IMR-90 (cell line): ENCODE results near the gene SAMD11. TPM values are rescaled to one million over a fixed set of nuclear protein-coding genes. Genes with fewer than 3 reads are reported as not detected.

Experiments used
- ATAC-seq: fragments of 200-7000 bp; cut with Tn5 transposase; 2 replicates; pipeline ENCODE4 v1.9.1; 2020; ENCODE audit warnings: low read depth, mild to moderate bottlenecking, moderate library complexity
- BruUV-seq: library from RNA; stranded (reverse); fragments of 400-500 nt; replicated peaks from 2 replicates; lab custom pipeline; 2021; lab: Mats Ljungman, UMichigan
- CTCF ChIA-PET: fragments of 300-600 bp; formaldehyde crosslinking; extraction: SDS; loops from one replicate; lab custom pipeline; 2021; ENCODE audit warnings: antibody characterized with exemption; lab: Yijun Ruan, JAX
- POLR2A ChIA-PET: fragments of 300-600 bp; sonication (Branson Sonifier 250); formaldehyde crosslinking; loops from one replicate; lab custom pipeline; 2022; ENCODE audit warnings: antibody characterized with exemption; ENCODE audit not compliant: unreplicated experiment; lab: Charles Lee
- DNase-seq: peaks from one replicate; pipeline ENCODE4 v3.0.0; 2013
- H2AFZ ChIP-seq: replicated peaks from 2 replicates; pipeline ENCODE3; 2013; ENCODE audit warnings: low read length, mild to moderate bottlenecking; ENCODE audit not compliant: poor library complexity
- H2AK5ac ChIP-seq: 2 replicates; pipeline ENCODE4 v1.6.1; 2013; ENCODE audit warnings: low read depth, low read length, inconsistent platforms
- H2AK9ac ChIP-seq: replicated peaks from 2 replicates; pipeline ENCODE3; 2013; ENCODE audit warnings: mild to moderate bottlenecking, low read depth, low read length, moderate library complexity; ENCODE audit not compliant: poor library complexity
- H2BK120ac ChIP-seq: 2 replicates; pipeline ENCODE4 v1.6.1; 2013; ENCODE audit warnings: low read depth, low read length, inconsistent platforms
- H2BK15ac ChIP-seq: 3 replicates; pipeline ENCODE4 v1.6.1; 2013; ENCODE audit warnings: low read depth, low read length, inconsistent platforms
- H2BK20ac ChIP-seq: 2 replicates; pipeline ENCODE4 v1.6.1; 2013; ENCODE audit warnings: low read depth, mild to moderate bottlenecking, inconsistent platforms, low read length, moderate library complexity
- H2BK5ac ChIP-seq: 2 replicates; pipeline ENCODE4 v1.6.1; 2013; ENCODE audit warnings: mild to moderate bottlenecking, low read depth, low read length, inconsistent platforms; ENCODE audit not compliant: poor library complexity, severe bottlenecking
- H3K14ac ChIP-seq: replicated peaks from 2 replicates; pipeline ENCODE4 v1.6.1; 2013; ENCODE audit warnings: low read depth, low read length, inconsistent platforms
- H3K18ac ChIP-seq: 2 replicates; pipeline ENCODE4 v1.6.1; 2013; ENCODE audit warnings: low read depth, low read length, control low read depth
- H3K23ac ChIP-seq: 2 replicates; pipeline ENCODE4 v1.6.1; 2013; ENCODE audit warnings: low read depth, low read length, inconsistent platforms
- H3K27ac ChIP-seq: 2 replicates; pipeline ENCODE4 v1.5.1; 2013; ENCODE audit warnings: mild to moderate bottlenecking, control low read depth, low read length; ENCODE audit not compliant: insufficient read depth
- H3K27me3 ChIP-seq: 2 replicates; pipeline ENCODE4 v1.6.1; 2013; ENCODE audit warnings: low read length; ENCODE audit not compliant: control insufficient read depth, insufficient read depth
- H3K36me3 ChIP-seq: 2 replicates; pipeline ENCODE4 v1.6.1; 2013; ENCODE audit warnings: low read length, mixed read lengths; ENCODE audit not compliant: control insufficient read depth, insufficient read depth
- H3K4ac ChIP-seq: 2 replicates; pipeline ENCODE4 v1.6.1; 2013; ENCODE audit warnings: low read depth, low read length, inconsistent platforms
- H3K4me1 ChIP-seq: 2 replicates; pipeline ENCODE4 v1.6.1; 2013; ENCODE audit warnings: low read length, mixed read lengths; ENCODE audit not compliant: control insufficient read depth, insufficient read depth
- H3K4me2 ChIP-seq: 2 replicates; pipeline ENCODE4 v1.6.1; 2013; ENCODE audit warnings: low read depth, mild to moderate bottlenecking, control low read depth, low read length, moderate library complexity
- H3K4me3 ChIP-seq: 2 replicates; pipeline ENCODE4 v1.5.1; 2013; ENCODE audit warnings: low read depth, mild to moderate bottlenecking, control low read depth, low read length, moderate library complexity; ENCODE audit not compliant: insufficient read depth
- H3K56ac ChIP-seq: 2 replicates; pipeline ENCODE4 v1.6.1; 2013; ENCODE audit warnings: low read length, inconsistent platforms; ENCODE audit not compliant: insufficient read depth; ENCODE audit errors: extremely low read depth
- H3K79me1 ChIP-seq, 2 experiments: 2 replicates each; pipeline ENCODE4 v1.6.1; 2013; ENCODE audit warnings: low read length in 2 of 2, inconsistent platforms in 1 of 2, low read depth in 1 of 2
- H3K9ac ChIP-seq: 2 replicates; pipeline ENCODE4 v1.6.1; 2013; ENCODE audit warnings: low read depth, low read length, control low read depth
- H3K9me1 ChIP-seq: 2 replicates; pipeline ENCODE4 v1.6.1; 2013; ENCODE audit warnings: low read length, inconsistent platforms; ENCODE audit not compliant: insufficient read depth
- H3K9me3 ChIP-seq: 2 replicates; pipeline ENCODE4 v1.6.1; 2013; ENCODE audit warnings: low read length; ENCODE audit not compliant: control insufficient read depth, insufficient read depth
- H4K20me1 ChIP-seq: 2 replicates; pipeline ENCODE4 v1.6.1; 2013; ENCODE audit warnings: low read length, inconsistent platforms; ENCODE audit not compliant: insufficient read depth
- H4K5ac ChIP-seq: 2 replicates; pipeline ENCODE4 v1.6.1; 2013; ENCODE audit warnings: mild to moderate bottlenecking, low read depth, low read length, control low read depth
- H4K8ac ChIP-seq, 2 experiments: 2 replicates each; pipeline ENCODE4 v1.6.1; 2013; ENCODE audit warnings: low read depth in 2 of 2, low read length in 2 of 2, control low read depth in 1 of 2, inconsistent platforms in 1 of 2
- H4K91ac ChIP-seq: 2 replicates; pipeline ENCODE4 v1.6.1; 2013; ENCODE audit warnings: low read depth, low read length, inconsistent platforms; ENCODE audit not compliant: insufficient read depth
- BHLHE40 ChIP-seq: fragments of 150-350 bp; IDR thresholded peaks from 2 replicates; pipeline ENCODE4 v1.6.1; 2016; ENCODE audit warnings: mild to moderate bottlenecking, low read depth, low read length
- CEBPB ChIP-seq: IDR thresholded peaks from 2 replicates; pipeline ENCODE4 v1.6.1; 2012; ENCODE audit warnings: low read depth, low read length, improper control_type of control experiment
- CHD1 ChIP-seq: IDR thresholded peaks from 2 replicates; pipeline ENCODE4 v1.6.1; 2012; ENCODE audit warnings: low read depth, low read length, improper control_type of control experiment
- CTCF ChIP-seq: conservative IDR thresholded peaks from 2 replicates; pipeline ENCODE4 v1.5.1; 2012; ENCODE audit warnings: mild to moderate bottlenecking, low read depth, low read length, improper control_type of control experiment
- ELK1 ChIP-seq: fragments of 150-350 bp; IDR thresholded peaks from 2 replicates; pipeline ENCODE4 v1.6.1; 2016; ENCODE audit warnings: low read depth, mild to moderate bottlenecking, low read length, moderate library complexity, borderline replicate concordance
- FOS ChIP-seq: fragments of 150-350 bp; IDR thresholded peaks from 2 replicates; pipeline ENCODE4 v1.6.1; 2016; ENCODE audit warnings: low read depth, low read length
- MAFK ChIP-seq: IDR thresholded peaks from 2 replicates; pipeline ENCODE4 v1.6.1; 2012; ENCODE audit warnings: low read depth, low read length, improper control_type of control experiment
- MAZ ChIP-seq: IDR thresholded peaks from 2 replicates; pipeline ENCODE4 v1.6.1; 2012; ENCODE audit warnings: low read depth, mild to moderate bottlenecking, low read length, improper control_type of control experiment, moderate library complexity, borderline replicate concordance
- MXI1 ChIP-seq: IDR thresholded peaks from 2 replicates; pipeline ENCODE4 v1.6.1; 2012; ENCODE audit warnings: low read depth, mild to moderate bottlenecking, low read length, moderate library complexity, borderline replicate concordance
- NFE2L2 ChIP-seq: fragments of 150-350 bp; IDR thresholded peaks from 2 replicates; pipeline ENCODE4 v1.6.1; 2016; ENCODE audit warnings: low read depth, mild to moderate bottlenecking, low read length
- POLR2A ChIP-seq: IDR thresholded peaks from 2 replicates; pipeline ENCODE4 v1.6.1; 2012; ENCODE audit warnings: mild to moderate bottlenecking, low read depth, low read length
- RAD21 ChIP-seq: IDR thresholded peaks from 2 replicates; pipeline ENCODE4 v1.6.1; 2012; ENCODE audit warnings: low read length, improper control_type of control experiment
- RCOR1 ChIP-seq: IDR thresholded peaks from 2 replicates; pipeline ENCODE4 v1.6.1; 2012; ENCODE audit warnings: mild to moderate bottlenecking, low read length, improper control_type of control experiment; ENCODE audit not compliant: insufficient replicate concordance
- RFX5 ChIP-seq: IDR thresholded peaks from 2 replicates; pipeline ENCODE4 v1.8.0; 2012; ENCODE audit warnings: low read depth, mild to moderate bottlenecking, low read length, moderate library complexity
- SMC3 ChIP-seq: fragments of 150-350 bp; IDR thresholded peaks from 2 replicates; pipeline ENCODE4 v1.6.1; 2016; ENCODE audit warnings: low read depth, mild to moderate bottlenecking, antibody characterized with exemption, low read length, moderate library complexity
- USF2 ChIP-seq: fragments of 150-350 bp; IDR thresholded peaks from 2 replicates; pipeline ENCODE4 v1.6.1; 2017; ENCODE audit warnings: mild to moderate bottlenecking, antibody characterized with exemption, low read length, low read depth
- dilution Hi-C: fragments of 300-500 bp; cut with HindIII; formaldehyde crosslinking; loops from one replicate; pipeline ENCODE4 v1.14.3; 2018; ENCODE audit warnings: low sequenced_read_pairs; ENCODE audit not compliant: unreplicated experiment
- in situ Hi-C: fragments of 300-500 bp; cut with MboI; formaldehyde crosslinking; loops from 3 replicates; pipeline ENCODE4 v1.14.3; 2019; ENCODE audit warnings: low sequenced_read_pairs, inconsistent platforms, mixed read lengths
- intact Hi-C: fragments of 100-400 bp; cut with micrococcal nuclease; formaldehyde crosslinking; loops from 2 replicates; pipeline ENCODE4 v1.10.0; 2022
- polyA plus RNA-seq, 3 experiments: library from polyadenylated mRNA; depleted of rRNA; stranded (reverse); fragments of >200 nt; gene quantifications; 2 replicates each; pipeline ENCODE4 v1.2.3, GENCODE V29; 2012; ENCODE audit warnings: low replicate concordance in 1 of 3
- total RNA-seq: library from RNA; depleted of rRNA; stranded (reverse); fragments of >200 nt; gene quantifications from 2 replicates; pipeline ENCODE4 v1.2.3, GENCODE V29; 2012

Gene SAMD11
- total and polyA plus RNA-seq, 2 of the 4 experiments (the other 2 are of a cell fraction), result 5.9 to 22.9 TPM

GRCh38 chr1:888297-888696, 35.4 kb upstream of the SAMD11 start:
- Histone ChIP-seq H3K4ac (no peak overlapping the region), H3K18ac (no peak overlapping the region), H2AK9ac (no peak overlapping the region), H3K9me1 (peaks cover 5% of the 10 kb centered on the region), H2AFZ (no peak overlapping the region), H3K23ac (no peak overlapping the region), H2BK120ac (no peak overlapping the region), H2BK5ac (no peak overlapping the region), H2BK15ac (no peak overlapping the region), H3K56ac (no peak overlapping the region), H3K79me1 (no peaks in the 10 kb centered on the region), H3K4me2 (no peak overlapping the region), H3K14ac (no peak overlapping the region), H3K9ac (no peak overlapping the region), H3K4me1 (peaks cover 4% of the 10 kb centered on the region), H3K9me3 (no peaks in the 10 kb centered on the region), H3K36me3 (no peaks in the 10 kb centered on the region), H3K27ac (no peak overlapping the region), H2AK5ac (no peak overlapping the region), H4K8ac (no peak overlapping the region), H2BK20ac (no peak overlapping the region), H3K4me3 (no peak overlapping the region), H4K91ac (no peak overlapping the region), H4K5ac (no peak overlapping the region), H4K20me1 (no peaks in the 10 kb centered on the region), H3K27me3 (peaks cover 23% of the 10 kb centered on the region)
- BruUV-seq, result no TSS peak
- ChIA-PET CTCF (no interaction called here), POLR2A (no interaction called here)
- in situ Hi-C loops, result no loop called here
- no peak for DNase-seq
- no peak for TF ChIP-seq RAD21
- no peak for TF ChIP-seq RFX5
- no peak for TF ChIP-seq CEBPB
- no peak for TF ChIP-seq BHLHE40
- no peak for TF ChIP-seq MAZ
- no peak for TF ChIP-seq MXI1
- no peak for TF ChIP-seq USF2
- no peak for TF ChIP-seq FOS
- no peak for TF ChIP-seq NFE2L2
- TF ChIP-seq CHD1, result no peak
- TF ChIP-seq POLR2A, result no peak
- TF ChIP-seq MAFK, result no peak
- no peak for TF ChIP-seq RCOR1
- no peak for TF ChIP-seq SMC3
- TF ChIP-seq CTCF, result no peak
- no peak for TF ChIP-seq ELK1
- dilution Hi-C loops, result no loop called here
- intact Hi-C loops, result no loop called here
- ATAC-seq, result no peak
